Peyer's patch (tissue), 4 donors: Measurements from ENCODE around the gene CPT1B.

Experiments
- POLR2A ChIP-seq, 2 donors: fragments of 450-650 bp; IDR thresholded peaks; one replicate each; pipeline ENCODE4 v1.5.1; 2017; ENCODE audit warnings: antibody characterized with exemption in 2 of 2, mild to moderate bottlenecking in 2 of 2, moderate library complexity in 2 of 2
- TF ChIP-seq, protein P1 (sequence below), 6 experiments: fragments of 450-650 bp in 4 of 6; fragments of 200-600 bp in 2 of 6; sonication (generic) in 1 of 6; IDR thresholded peaks; one replicate each; pipeline ENCODE4 v1.5.1; 2017 to 2019; ENCODE audit warnings: antibody characterized with exemption in 6 of 6, mild to moderate bottlenecking in 3 of 6, moderate library complexity in 1 of 6

DNA sequence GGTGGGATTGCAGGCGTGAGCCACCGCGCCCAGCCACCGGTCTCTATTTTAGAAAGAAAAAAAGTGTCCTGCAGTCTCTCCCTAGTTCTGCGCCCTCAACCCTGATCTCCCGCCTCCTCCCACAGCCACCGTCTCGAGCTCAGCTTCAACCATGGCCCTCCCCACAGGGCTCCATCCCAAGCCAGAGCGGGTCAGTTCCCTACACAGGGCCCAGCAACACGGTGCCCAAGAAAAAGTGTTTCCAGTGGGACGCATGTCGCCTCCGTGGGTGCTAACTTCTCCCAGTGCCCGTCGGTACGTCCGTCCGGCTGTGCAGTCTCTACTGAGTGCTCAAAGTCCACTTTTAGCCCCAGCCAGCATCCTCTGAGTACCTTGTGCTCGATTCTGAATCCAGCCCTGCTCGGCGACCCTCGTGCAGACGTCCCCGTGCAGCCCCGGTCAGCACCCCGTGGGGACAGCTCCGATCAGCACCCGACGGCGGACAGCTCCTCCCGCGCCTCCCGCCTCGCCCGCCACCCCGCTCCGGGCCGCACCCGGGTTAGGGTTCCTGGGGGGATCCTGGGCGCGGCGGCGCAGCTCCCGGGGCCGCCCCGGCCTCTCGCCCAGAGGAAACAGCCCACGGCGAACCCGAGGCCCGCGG lies 21.7 kb upstream of the CPT1B start:
- no peak for TF ChIP-seq POLR2A (IDR thresholded peaks at IDR 0.05)
- TF ChIP-seq, protein P1, sequence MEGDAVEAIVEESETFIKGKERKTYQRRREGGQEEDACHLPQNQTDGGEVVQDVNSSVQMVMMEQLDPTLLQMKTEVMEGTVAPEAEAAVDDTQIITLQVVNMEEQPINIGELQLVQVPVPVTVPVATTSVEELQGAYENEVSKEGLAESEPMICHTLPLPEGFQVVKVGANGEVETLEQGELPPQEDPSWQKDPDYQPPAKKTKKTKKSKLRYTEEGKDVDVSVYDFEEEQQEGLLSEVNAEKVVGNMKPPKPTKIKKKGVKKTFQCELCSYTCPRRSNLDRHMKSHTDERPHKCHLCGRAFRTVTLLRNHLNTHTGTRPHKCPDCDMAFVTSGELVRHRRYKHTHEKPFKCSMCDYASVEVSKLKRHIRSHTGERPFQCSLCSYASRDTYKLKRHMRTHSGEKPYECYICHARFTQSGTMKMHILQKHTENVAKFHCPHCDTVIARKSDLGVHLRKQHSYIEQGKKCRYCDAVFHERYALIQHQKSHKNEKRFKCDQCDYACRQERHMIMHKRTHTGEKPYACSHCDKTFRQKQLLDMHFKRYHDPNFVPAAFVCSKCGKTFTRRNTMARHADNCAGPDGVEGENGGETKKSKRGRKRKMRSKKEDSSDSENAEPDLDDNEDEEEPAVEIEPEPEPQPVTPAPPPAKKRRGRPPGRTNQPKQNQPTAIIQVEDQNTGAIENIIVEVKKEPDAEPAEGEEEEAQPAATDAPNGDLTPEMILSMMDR (IDR thresholded peaks at IDR 0.05) = no peak
